HG03432 (cell line): ENCODE results near the gene TNFAIP6.
"Not testable (repeated sequence)": the region's sequence is repeated elsewhere in the genome, so short reads cannot be mapped to it uniquely, and the experiment has no call there.

ENCODE experiments used
- ATAC-seq: cut with Tn5 transposase; IDR thresholded peaks from one replicate; pipeline ENCODE4 v1.9.1; 2021; ENCODE audit warnings: mild to moderate bottlenecking, moderate library complexity; ENCODE audit not compliant: unreplicated experiment

The TNFAIP6 gene

GRCh38 chr2:151410485-151410834 is 53.1 kb downstream of the TNFAIP6 start:
- peak; percentile 32 for ATAC-seq

DNA sequence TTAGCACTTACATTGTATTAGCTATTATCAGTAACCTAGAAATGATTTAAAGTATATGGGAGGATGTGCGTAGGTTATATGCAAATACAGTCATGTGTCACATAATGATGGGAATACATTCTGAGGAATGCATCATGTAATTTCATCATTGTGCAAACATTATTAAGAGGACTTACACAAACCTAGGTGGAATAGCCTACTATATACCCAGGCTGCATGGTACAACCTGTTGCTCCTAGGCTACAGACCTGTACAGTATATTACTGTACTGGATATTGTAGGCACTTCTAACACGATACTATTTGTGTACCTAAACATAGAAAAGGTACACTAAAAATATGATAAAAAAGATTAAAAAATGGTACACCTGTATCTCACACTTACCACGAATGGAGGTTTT is 60.3 kb downstream of the TNFAIP6 start:
- no peak for ATAC-seq

DNA sequence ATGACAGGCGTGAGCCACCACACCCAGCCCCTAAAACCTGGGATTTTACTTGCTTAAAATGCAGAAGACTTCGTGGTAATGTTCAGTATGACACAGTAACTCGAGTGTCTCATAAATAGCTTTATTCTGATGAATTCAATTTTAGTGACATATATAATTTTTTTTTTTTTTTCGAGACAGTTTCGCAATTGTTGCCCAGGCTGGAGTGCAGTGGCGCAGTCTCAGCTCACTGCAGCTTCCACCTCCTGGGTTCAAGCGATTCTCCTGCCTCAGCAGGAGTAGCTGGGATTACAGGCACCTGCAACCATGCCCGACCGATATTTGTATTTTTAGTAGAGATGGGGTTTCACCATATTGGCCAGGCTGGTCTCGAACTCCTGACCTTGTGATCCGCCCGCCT is 64.3 kb downstream of the TNFAIP6 start:
- ATAC-seq, result not testable (repeated sequence)

GRCh38 chr2:151422917-151423439 is 65.6 kb downstream of the TNFAIP6 start:
- peak; percentile 88 for ATAC-seq

DNA sequence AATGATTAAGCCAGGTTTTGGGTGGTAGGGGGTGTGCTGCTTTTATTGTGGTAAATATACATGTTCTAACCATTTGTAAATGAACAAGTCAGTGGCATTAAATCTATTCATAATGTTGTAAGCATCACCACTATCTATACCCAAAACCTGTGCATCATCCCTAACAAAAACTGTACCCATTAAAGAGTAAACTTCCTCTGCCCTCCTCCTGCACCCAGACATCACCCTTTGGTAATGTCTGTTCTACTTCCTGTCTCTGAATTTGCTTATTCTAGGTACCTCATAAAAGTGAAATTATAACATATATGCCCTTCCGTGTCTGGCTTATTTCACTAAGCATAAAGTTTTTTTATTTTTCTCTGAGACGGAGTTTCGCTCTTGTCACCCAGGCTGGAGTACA is 66.4 kb downstream of the TNFAIP6 start:
- ATAC-seq, result peak; percentile 8
